ENCODE data around the gene RIT1. TPM values are rescaled to one million over a fixed set of nuclear protein-coding genes. Genes with fewer than 3 reads are reported as not detected.

RIT1 gene
- total RNA-seq, 1 donor from 2014 or later, result 38.8 TPM

GRCh38 chr1:155884031-155884960 lies 26.9 kb downstream of the RIT1 start:
- H3K27me3 ChIP-seq (ENCODE audit: control insufficient read depth, insufficient read depth, low read length), result no peaks in the 10 kb centered on the region
- no peaks in the 10 kb centered on the region for H3K36me3 ChIP-seq (ENCODE audit: control insufficient read depth, insufficient read depth, low read length)
- TF ChIP-seq CTCF (IDR thresholded peaks at IDR 0.05; ENCODE audit: insufficient read depth, low read length, poor library complexity, severe bottlenecking), result no peak
- DNase-seq (ENCODE audit: low read depth), result no peak
- no peak overlapping the region for H3K4me3 ChIP-seq (ENCODE audit: low read depth, low read length)

GRCh38 chr1:155882766-155883165 lies 28.4 kb downstream of the RIT1 start:
- no peaks in the 10 kb centered on the region for H3K36me3 ChIP-seq (ENCODE audit: control insufficient read depth, insufficient read depth, low read length)
- no peak overlapping the region for H3K4me3 ChIP-seq (ENCODE audit: low read depth, low read length)
- no peak for TF ChIP-seq CTCF (IDR thresholded peaks at IDR 0.05; ENCODE audit: insufficient read depth, low read length, poor library complexity, severe bottlenecking)
- DNase-seq (ENCODE audit: low read depth), result no peak
- no peaks in the 10 kb centered on the region for H3K27me3 ChIP-seq (ENCODE audit: control insufficient read depth, insufficient read depth, low read length)

GRCh38 chr1:155882235-155882634 lies 28.9 kb downstream of the RIT1 start:
- H3K27me3 ChIP-seq (ENCODE audit: control insufficient read depth, insufficient read depth, low read length), result no peaks in the 10 kb centered on the region
- DNase-seq (ENCODE audit: low read depth), result no peak
- H3K36me3 ChIP-seq (ENCODE audit: control insufficient read depth, insufficient read depth, low read length), result no peaks in the 10 kb centered on the region
- no peak for TF ChIP-seq CTCF (IDR thresholded peaks at IDR 0.05; ENCODE audit: insufficient read depth, low read length, poor library complexity, severe bottlenecking)
- no peak overlapping the region for H3K4me3 ChIP-seq (ENCODE audit: low read depth, low read length)

GRCh38 chr1:155880950-155881349 lies 30.2 kb downstream of the RIT1 start:
- no peak for TF ChIP-seq CTCF (IDR thresholded peaks at IDR 0.05; ENCODE audit: insufficient read depth, low read length, poor library complexity, severe bottlenecking)
- Histone ChIP-seq H3K4me3 (ENCODE audit: low read depth, low read length) (no peak overlapping the region), H3K27me3 (ENCODE audit: control insufficient read depth, insufficient read depth, low read length) (no peaks in the 10 kb centered on the region), H3K36me3 (ENCODE audit: control insufficient read depth, insufficient read depth, low read length) (no peaks in the 10 kb centered on the region)
- no peak for DNase-seq (ENCODE audit: low read depth)

- Histone ChIP-seq H3K4me3 (ENCODE audit: low read depth, low read length) (no peak overlapping the region), H3K27me3 (ENCODE audit: control insufficient read depth, insufficient read depth, low read length) (no peaks in the 10 kb centered on the region), H3K36me3 (ENCODE audit: control insufficient read depth, insufficient read depth, low read length) (no peaks in the 10 kb centered on the region)
- no peak for DNase-seq (ENCODE audit: low read depth)
- no peak for TF ChIP-seq CTCF (IDR thresholded peaks at IDR 0.05; ENCODE audit: insufficient read depth, low read length, poor library complexity, severe bottlenecking)
Measured at GRCh38 chr1:155880251-155880650, 30.9 kb downstream of the RIT1 start.
